Measurements from ENCODE around the gene TGIF2. TPM values are rescaled to one million over a fixed set of nuclear protein-coding genes. Genes with fewer than 3 reads are reported as not detected.

Gene TGIF2
- total RNA-seq, 1 experiment from 2014 or later: 81.7 TPM

- Histone ChIP-seq H3K14ac (ENCODE audit: insufficient read depth, low read length) (no peak overlapping the region; the same call in 1 of the 2 replicates), H3K27me3 (ENCODE audit: insufficient read depth, low read length) (no peaks in the 10 kb centered on the region), H3K4me2 (ENCODE audit: insufficient read depth, insufficient read length, low read length) (no peak overlapping the region), H2BK20ac (ENCODE audit: low read depth, low read length, poor library complexity, severe bottlenecking) (no peak overlapping the region), H2BK12ac (ENCODE audit: insufficient read length, low read depth, low read length) (no peak overlapping the region), H3K23me2 (ENCODE audit: insufficient read length, low read depth, low read length, poor library complexity, severe bottlenecking) (no peaks in the 10 kb centered on the region), H2BK15ac (ENCODE audit: low read depth, low read length) (no peak overlapping the region), H3K79me2 (ENCODE audit: insufficient read depth, low read length) (no peaks in the 10 kb centered on the region), H3T11ph (ENCODE audit: low read length) (no peak overlapping the region), H3K4me1 (ENCODE audit: insufficient read depth, low read length) (no peaks in the 10 kb centered on the region), H3K4ac (ENCODE audit: low read depth, low read length) (no peak overlapping the region), H3K23ac (ENCODE audit: insufficient read length, low read depth, low read length) (no peak overlapping the region), H2BK5ac (ENCODE audit: insufficient read length, low read length) (no peak overlapping the region), H2AK5ac (ENCODE audit: insufficient read length, low read length) (no peak overlapping the region), H4K20me1 (ENCODE audit: control insufficient read depth, insufficient read depth, insufficient read length) (no peaks in the 10 kb centered on the region), H3K27ac (ENCODE audit: insufficient read length, low read depth, low read length) (no peak overlapping the region), H3K9me3 (ENCODE audit: control insufficient read depth, low read depth, low read length) (no peaks in the 10 kb centered on the region), H3K56ac (ENCODE audit: insufficient read length, low read depth, low read length) (no peak overlapping the region), H2AFZ (ENCODE audit: low read length) (no peak overlapping the region), H3K9ac (ENCODE audit: extremely low read depth, insufficient read length, low read length) (no peak overlapping the region), H3K18ac (ENCODE audit: insufficient read length, low read depth, low read length) (no peak overlapping the region), H2BK120ac (ENCODE audit: low read depth, low read length, poor library complexity, severe bottlenecking) (no peak overlapping the region), H4K5ac (ENCODE audit: insufficient read length, low read depth, low read length) (no peak overlapping the region), H3K79me1 (ENCODE audit: insufficient read depth, low read depth, low read length, poor library complexity, severe bottlenecking) (no peaks in the 10 kb centered on the region), H4K91ac (ENCODE audit: insufficient read length, low read depth, low read length) (no peak overlapping the region), H4K8ac (replicated peaks; ENCODE audit: insufficient read length, low read depth, low read length) (no peak overlapping the region)
- Mint-ChIP-seq H3K4me1 (peaks cover 0 to 5% of the 10 kb centered on the region in 2 experiments; a peak in 1 of 4 replicates), H3K27ac (peak overlapping the region; percentile 33 to 88 (median 62); a peak in 5 of 7 replicates), H3K9me3 (no peaks in the 10 kb centered on the region), H3K4me3 (no peak overlapping the region), H3K27me3 (ENCODE audit: low read depth) (no peaks in the 10 kb centered on the region), H3K36me3 (ENCODE audit: insufficient read depth in 1 of 3, low read depth in 3 of 3) (peaks cover 7 to 34% (median 16%) of the 10 kb centered on the region in 3 experiments; a peak in 6 of 7 replicates)
- DNase-seq: no peak
- WGBS (ENCODE audit: extremely low coverage, insufficient read length, low lambda C conversion rate): no CpG with 5 or more reads among the region's 16 CpGs
- TF ChIP-seq CTCF (conservative IDR thresholded peaks at IDR 0.05): no peak
Measured at GRCh38 chr20:36549942-36550789, 23.2 kb upstream of the TGIF2 start.
